D341Med (cell line): ENCODE measurements around the gene TEX44.

Experiments used
- DNase-seq: peaks from one replicate; pipeline ENCODE4 v3.0.0; 2012; ENCODE audit warnings: low spot score

TEX44 gene

GRCh38 chr2:231604685-231605606, 12.3 kb downstream of the TEX44 start:
- peak; percentile 96 for DNase-seq

- DNase-seq = peak; percentile 27
Observed at GRCh38 chr2:231605607-231606091, 13.0 kb downstream of the TEX44 start.

GRCh38 chr2:231606941-231607340, 14.3 kb downstream of the TEX44 start:
- DNase-seq = no peak

- peak; percentile 72 for DNase-seq
Observed at GRCh38 chr2:231611273-231612108, 18.8 kb downstream of the TEX44 start.

- no peak for DNase-seq
Observed at GRCh38 chr2:231612109-231612455, 19.4 kb downstream of the TEX44 start.

- DNase-seq = peak; percentile 90
Observed at GRCh38 chr2:231612456-231613330, 20.0 kb downstream of the TEX44 start.

- DNase-seq = no peak
Observed at GRCh38 chr2:231613331-231613662, 20.6 kb downstream of the TEX44 start.

GRCh38 chr2:231613663-231614558, 21.2 kb downstream of the TEX44 start:
- no peak for DNase-seq

GRCh38 chr2:231614559-231615057, 21.9 kb downstream of the TEX44 start:
- DNase-seq = no peak

- DNase-seq = no peak
Observed at GRCh38 chr2:231615058-231615671, 22.5 kb downstream of the TEX44 start.

- no peak for DNase-seq
Observed at GRCh38 chr2:231616296-231616695, 23.6 kb downstream of the TEX44 start.

- DNase-seq = no peak
Observed at GRCh38 chr2:231617059-231617926, 24.6 kb downstream of the TEX44 start.

GRCh38 chr2:231621051-231621879, 28.6 kb downstream of the TEX44 start:
- no peak for DNase-seq

GRCh38 chr2:231622963-231623362, 30.3 kb downstream of the TEX44 start:
- DNase-seq = no peak

- DNase-seq = no peak
Observed at GRCh38 chr2:231626449-231626848, 33.8 kb downstream of the TEX44 start.

GRCh38 chr2:231627384-231628120, 34.9 kb downstream of the TEX44 start:
- no peak for DNase-seq

GRCh38 chr2:231632559-231633142, 40.0 kb downstream of the TEX44 start:
- DNase-seq = no peak
